PFSK-1 (cell line): ENCODE data around the gene RBM33.

Source experiments
- FOXP2 ChIP-seq: optimal IDR thresholded peaks from 2 replicates; pipeline ENCODE3; 2011; ENCODE audit warnings: borderline replicate concordance, control low read depth, inconsistent platforms; ENCODE audit not compliant: insufficient read depth; ENCODE audit errors: extremely low read length, extremely low read depth
- POLR2AphosphoS5 ChIP-seq: IDR thresholded peaks from 2 replicates; pipeline ENCODE4 v1.6.1; 2012; ENCODE audit warnings: low read depth, mild to moderate bottlenecking, control low read depth, low read length, moderate library complexity
- SIN3A ChIP-seq: IDR thresholded peaks from 2 replicates; pipeline ENCODE4 v1.6.1; 2012; ENCODE audit warnings: mild to moderate bottlenecking, low read length, moderate library complexity, borderline replicate concordance; ENCODE audit not compliant: insufficient read depth
- TAF1 ChIP-seq: IDR thresholded peaks from 2 replicates; pipeline ENCODE4 v1.6.1; 2012; ENCODE audit warnings: low read length, control low read depth, borderline replicate concordance; ENCODE audit not compliant: insufficient read depth
- TF ChIP-seq, protein P1 (sequence below), 2 experiments: IDR thresholded peaks; 2 replicates each; pipeline versions ENCODE4 v1.6.1 to v1.8.0; 2011 to 2012; ENCODE audit warnings: low read depth in 2 of 2, low read length in 2 of 2, control low read depth in 1 of 2, inconsistent platforms in 1 of 2, mild to moderate bottlenecking in 1 of 2, moderate library complexity in 1 of 2; ENCODE audit not compliant: insufficient read depth in 1 of 2

RBM33 gene

DNA sequence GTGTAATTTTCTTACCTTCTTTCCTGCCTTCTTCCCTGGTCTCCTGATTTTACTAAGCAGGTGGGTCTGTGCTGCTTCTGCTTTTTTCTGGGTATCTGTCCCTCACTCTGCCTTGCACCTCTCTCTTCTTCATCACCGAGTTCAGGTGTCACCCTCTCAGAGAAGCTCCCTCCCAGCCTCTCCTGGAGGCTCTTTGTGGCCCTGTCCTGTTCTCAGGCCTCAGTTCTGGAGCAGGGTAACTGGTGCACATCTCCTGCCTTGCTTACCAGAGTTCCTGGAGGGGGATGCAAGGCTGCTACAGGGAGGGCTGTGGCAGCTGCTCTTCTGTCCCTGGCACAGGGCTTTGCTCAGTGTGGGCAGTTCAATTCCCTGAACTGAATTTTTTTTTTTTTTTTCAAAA, 66.1 kb downstream of the RBM33 start:
- TF ChIP-seq SIN3A (no peak), TAF1 (no peak), POLR2AphosphoS5 (no peak), FOXP2 (no peak)
- TF ChIP-seq, protein P1, sequence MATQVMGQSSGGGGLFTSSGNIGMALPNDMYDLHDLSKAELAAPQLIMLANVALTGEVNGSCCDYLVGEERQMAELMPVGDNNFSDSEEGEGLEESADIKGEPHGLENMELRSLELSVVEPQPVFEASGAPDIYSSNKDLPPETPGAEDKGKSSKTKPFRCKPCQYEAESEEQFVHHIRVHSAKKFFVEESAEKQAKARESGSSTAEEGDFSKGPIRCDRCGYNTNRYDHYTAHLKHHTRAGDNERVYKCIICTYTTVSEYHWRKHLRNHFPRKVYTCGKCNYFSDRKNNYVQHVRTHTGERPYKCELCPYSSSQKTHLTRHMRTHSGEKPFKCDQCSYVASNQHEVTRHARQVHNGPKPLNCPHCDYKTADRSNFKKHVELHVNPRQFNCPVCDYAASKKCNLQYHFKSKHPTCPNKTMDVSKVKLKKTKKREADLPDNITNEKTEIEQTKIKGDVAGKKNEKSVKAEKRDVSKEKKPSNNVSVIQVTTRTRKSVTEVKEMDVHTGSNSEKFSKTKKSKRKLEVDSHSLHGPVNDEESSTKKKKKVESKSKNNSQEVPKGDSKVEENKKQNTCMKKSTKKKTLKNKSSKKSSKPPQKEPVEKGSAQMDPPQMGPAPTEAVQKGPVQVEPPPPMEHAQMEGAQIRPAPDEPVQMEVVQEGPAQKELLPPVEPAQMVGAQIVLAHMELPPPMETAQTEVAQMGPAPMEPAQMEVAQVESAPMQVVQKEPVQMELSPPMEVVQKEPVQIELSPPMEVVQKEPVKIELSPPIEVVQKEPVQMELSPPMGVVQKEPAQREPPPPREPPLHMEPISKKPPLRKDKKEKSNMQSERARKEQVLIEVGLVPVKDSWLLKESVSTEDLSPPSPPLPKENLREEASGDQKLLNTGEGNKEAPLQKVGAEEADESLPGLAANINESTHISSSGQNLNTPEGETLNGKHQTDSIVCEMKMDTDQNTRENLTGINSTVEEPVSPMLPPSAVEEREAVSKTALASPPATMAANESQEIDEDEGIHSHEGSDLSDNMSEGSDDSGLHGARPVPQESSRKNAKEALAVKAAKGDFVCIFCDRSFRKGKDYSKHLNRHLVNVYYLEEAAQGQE (IDR thresholded peaks at IDR 0.05; ENCODE audit: insufficient read depth in 1 of 2, low read depth in 2 of 2, low read length in 2 of 2), result no peak

DNA sequence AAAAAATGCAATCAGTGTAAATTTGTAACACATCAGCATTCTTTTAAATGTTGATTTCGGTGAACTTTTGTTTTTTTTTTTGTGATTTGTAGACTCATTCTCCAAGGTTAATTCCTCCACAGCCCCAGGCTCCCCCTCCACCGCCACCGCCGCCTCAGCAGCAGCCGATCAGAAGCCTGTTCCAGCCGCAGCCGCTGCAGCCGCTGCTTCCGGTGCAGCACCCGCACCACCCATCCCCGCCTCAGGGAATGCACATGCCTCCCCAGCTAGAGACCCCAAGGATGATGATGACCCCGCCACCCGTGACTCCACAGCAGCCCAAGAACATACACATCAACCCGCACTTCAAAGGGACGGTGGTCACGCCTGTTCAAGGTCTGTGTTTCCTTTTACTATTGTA, 66.6 kb downstream of the RBM33 start:
- TF ChIP-seq TAF1 (no peak), FOXP2 (no peak), POLR2AphosphoS5 (no peak), SIN3A (no peak)
- TF ChIP-seq, protein P1 (IDR thresholded peaks at IDR 0.05; ENCODE audit: insufficient read depth in 1 of 2, low read depth in 2 of 2, low read length in 2 of 2), result no peak

DNA sequence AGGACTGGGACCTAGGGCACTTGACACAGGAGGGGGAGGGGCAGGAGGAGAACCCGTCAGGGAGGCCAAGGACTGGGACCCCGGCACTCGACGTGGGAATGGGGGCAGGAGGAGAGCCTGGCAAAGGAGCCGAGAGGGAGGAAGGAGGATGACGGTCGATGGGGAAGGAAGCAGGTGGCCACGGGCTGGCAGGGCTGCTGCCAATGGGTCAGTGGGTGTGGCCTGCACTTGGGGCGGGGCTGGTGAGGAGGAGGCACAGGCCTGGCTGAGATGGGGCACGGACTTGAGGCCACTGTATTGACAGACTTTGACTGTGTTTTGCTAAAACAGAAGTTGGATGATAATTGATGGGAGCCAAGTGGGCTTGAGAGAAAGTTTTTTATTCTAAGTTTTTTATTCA, 68.9 kb downstream of the RBM33 start:
- no peak for TF ChIP-seq TAF1
- TF ChIP-seq FOXP2, result no peak
- no peak for TF ChIP-seq SIN3A
- TF ChIP-seq, protein P1 (IDR thresholded peaks at IDR 0.05; ENCODE audit: insufficient read depth in 1 of 2, low read depth in 2 of 2, low read length in 2 of 2), result no peak
- TF ChIP-seq POLR2AphosphoS5, result no peak

DNA sequence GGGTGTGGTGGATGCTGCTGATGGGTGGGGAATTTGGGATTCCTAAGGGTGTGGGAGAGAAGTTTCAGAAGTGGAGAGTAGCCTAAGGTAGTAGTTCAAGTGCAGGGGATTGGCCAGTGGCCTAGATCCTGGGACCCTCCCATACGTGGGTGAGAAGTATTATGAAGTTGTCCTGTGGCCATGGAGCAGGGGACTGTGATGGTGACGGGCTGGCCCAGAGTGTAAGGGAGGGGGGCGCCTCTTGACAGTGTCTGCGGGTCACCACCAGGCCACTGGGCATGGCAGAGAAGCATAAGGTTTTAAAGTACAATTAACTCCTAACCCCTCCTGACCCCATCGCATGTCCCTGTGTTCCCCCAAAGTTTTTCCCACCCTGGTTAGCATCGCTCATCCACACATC, 70.2 kb downstream of the RBM33 start:
- TF ChIP-seq, protein P1 (IDR thresholded peaks at IDR 0.05; ENCODE audit: insufficient read depth in 1 of 2, low read depth in 2 of 2, low read length in 2 of 2), result no peak
- TF ChIP-seq TAF1, result no peak
- TF ChIP-seq SIN3A, result no peak
- no peak for TF ChIP-seq POLR2AphosphoS5
- no peak for TF ChIP-seq FOXP2

DNA sequence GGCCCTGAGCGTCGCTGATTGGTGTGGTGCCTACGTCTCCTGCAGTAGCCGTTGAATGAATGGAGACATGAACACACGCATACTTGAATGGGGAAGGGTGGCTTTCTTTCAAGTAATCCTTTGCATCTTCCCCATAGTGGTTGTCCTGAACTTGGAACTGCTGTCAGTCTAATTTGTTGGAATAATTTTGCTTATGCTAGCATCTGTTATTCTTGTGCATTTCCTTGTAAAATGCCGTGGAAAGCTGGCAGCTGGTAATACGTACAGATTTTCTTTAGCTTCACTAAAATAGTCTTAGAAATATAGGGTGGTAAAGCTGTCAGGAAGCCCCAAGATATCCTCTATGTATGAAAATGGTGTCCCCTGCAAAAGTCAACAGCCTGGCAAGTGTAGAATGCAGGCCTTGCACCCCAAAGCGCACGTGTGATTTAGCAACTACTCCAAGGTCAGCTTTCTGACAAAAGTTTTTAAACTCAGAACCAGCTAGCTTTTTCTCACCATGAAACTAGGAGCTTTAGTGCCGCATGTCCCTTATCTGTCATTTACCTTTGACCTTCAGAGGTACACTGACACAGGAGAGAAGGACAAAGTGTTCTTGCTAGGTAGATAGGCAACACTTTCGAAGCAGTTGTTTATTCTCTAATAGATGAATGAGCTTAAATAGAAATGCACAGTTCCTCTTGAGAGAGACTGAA, 70.8 kb downstream of the RBM33 start:
- TF ChIP-seq POLR2AphosphoS5 (no peak), FOXP2 (no peak), SIN3A (no peak), TAF1 (no peak)
- TF ChIP-seq, protein P1 (IDR thresholded peaks at IDR 0.05; ENCODE audit: insufficient read depth in 1 of 2, low read depth in 2 of 2, low read length in 2 of 2), result no peak
